ENCODE data around the gene RBPJL.

DNA sequence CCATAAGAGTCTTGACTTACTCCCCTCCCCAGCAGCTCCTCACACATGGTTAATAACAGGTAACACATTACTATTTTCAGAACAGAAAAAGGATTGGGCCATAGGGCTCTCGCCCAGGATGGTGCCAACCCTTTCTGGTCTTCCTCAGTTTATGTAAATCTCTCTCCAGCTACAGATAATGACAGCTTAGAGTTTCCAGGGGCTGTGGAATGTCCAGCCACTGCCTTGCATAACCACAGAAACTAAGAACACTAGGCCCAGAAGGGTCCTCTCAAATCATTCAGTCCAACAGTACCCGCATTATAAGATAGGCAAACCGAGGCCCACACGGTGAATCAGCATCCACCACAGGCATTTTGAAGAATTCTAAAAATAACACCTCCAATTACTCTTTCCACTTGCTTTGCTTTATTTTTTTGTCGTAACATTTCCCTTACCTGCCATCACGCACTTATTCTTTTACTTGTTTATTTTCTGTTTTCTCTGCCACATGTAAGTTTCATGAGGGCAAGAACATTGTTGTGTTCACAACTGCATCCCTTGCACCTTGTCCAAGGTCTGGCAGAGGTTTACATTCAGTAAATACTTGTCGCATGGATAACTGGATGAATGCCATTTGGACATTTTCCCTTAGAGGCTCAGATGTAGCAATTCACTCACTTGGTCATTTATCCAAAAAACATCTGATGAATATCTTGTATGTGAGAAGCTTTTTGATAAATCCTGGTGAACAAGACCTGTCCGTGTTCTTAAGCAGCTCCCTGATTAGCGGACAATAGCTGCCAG, 48.0 kb downstream of the RBPJL start:
- TF ChIP-seq, protein P1, sequence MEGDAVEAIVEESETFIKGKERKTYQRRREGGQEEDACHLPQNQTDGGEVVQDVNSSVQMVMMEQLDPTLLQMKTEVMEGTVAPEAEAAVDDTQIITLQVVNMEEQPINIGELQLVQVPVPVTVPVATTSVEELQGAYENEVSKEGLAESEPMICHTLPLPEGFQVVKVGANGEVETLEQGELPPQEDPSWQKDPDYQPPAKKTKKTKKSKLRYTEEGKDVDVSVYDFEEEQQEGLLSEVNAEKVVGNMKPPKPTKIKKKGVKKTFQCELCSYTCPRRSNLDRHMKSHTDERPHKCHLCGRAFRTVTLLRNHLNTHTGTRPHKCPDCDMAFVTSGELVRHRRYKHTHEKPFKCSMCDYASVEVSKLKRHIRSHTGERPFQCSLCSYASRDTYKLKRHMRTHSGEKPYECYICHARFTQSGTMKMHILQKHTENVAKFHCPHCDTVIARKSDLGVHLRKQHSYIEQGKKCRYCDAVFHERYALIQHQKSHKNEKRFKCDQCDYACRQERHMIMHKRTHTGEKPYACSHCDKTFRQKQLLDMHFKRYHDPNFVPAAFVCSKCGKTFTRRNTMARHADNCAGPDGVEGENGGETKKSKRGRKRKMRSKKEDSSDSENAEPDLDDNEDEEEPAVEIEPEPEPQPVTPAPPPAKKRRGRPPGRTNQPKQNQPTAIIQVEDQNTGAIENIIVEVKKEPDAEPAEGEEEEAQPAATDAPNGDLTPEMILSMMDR (IDR thresholded peaks at IDR 0.05) = no peak
- no peak for TF ChIP-seq EZH2 (IDR thresholded peaks at IDR 0.05)

All from neural progenitor cell (in vitro differentiated cells).